Measurements from ENCODE around the gene ZNF462. TPM values are rescaled to one million over a fixed set of nuclear protein-coding genes. Genes with fewer than 3 reads are reported as not detected.

The ZNF462 gene
- total RNA-seq, 1 experiment from 2014 or later, result 164 TPM

DNA sequence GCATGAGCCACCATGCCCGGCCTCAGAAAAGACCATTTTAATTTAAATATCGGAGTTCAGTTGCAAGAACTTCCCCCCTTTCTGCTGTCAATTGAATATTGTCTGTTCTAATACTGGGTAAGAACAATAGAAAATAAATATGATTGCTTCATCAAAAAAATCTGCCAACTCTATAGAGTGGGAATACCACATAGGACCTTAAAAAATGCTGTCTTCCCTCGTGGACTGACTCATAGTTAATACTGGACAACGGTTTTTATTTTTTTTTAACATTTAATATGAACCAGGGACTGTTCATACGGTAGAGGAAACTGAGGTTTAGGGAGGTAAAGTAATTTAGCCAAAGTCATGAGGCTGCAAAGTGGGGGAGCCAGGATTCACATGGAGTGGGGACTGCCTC is 9.7 kb downstream of the ZNF462 start:
- Histone ChIP-seq H3K27me3 (ENCODE audit: insufficient read depth, low read length) (no peaks in the 10 kb centered on the region), H2BK15ac (ENCODE audit: low read depth, low read length) (no peak overlapping the region), H3K4me2 (ENCODE audit: insufficient read depth, insufficient read length, low read length) (no peak overlapping the region), H4K91ac (ENCODE audit: insufficient read length, low read depth, low read length) (no peak overlapping the region), H2BK20ac (ENCODE audit: low read depth, low read length, poor library complexity, severe bottlenecking) (no peak overlapping the region), H3K79me2 (ENCODE audit: insufficient read depth, low read length) (peaks cover 74% of the 10 kb centered on the region; the same call in 1 of the 2 replicates), H3K23ac (ENCODE audit: insufficient read length, low read depth, low read length) (no peak overlapping the region), H2AK5ac (ENCODE audit: insufficient read length, low read length) (no peak overlapping the region), H3K9ac (ENCODE audit: extremely low read depth, insufficient read length, low read length) (no peak overlapping the region), H3K4me1 (ENCODE audit: insufficient read depth, low read length) (peaks cover 40% of the 10 kb centered on the region), H3T11ph (ENCODE audit: low read length) (no peak overlapping the region), H3K27ac (ENCODE audit: insufficient read length, low read depth, low read length) (no peak overlapping the region), H2BK12ac (ENCODE audit: insufficient read length, low read depth, low read length) (no peak overlapping the region), H3K18ac (ENCODE audit: insufficient read length, low read depth, low read length) (no peak overlapping the region), H3K56ac (ENCODE audit: insufficient read length, low read depth, low read length) (no peak overlapping the region), H4K20me1 (ENCODE audit: control insufficient read depth, insufficient read depth, insufficient read length) (no peaks in the 10 kb centered on the region), H2AFZ (ENCODE audit: low read length) (no peak overlapping the region), H4K5ac (ENCODE audit: insufficient read length, low read depth, low read length) (no peak overlapping the region), H3K79me1 (ENCODE audit: insufficient read depth, low read depth, low read length, poor library complexity, severe bottlenecking) (no peaks in the 10 kb centered on the region), H3K23me2 (ENCODE audit: insufficient read length, low read depth, low read length, poor library complexity, severe bottlenecking) (no peaks in the 10 kb centered on the region), H2BK120ac (ENCODE audit: low read depth, low read length, poor library complexity, severe bottlenecking) (no peak overlapping the region), H2BK5ac (ENCODE audit: insufficient read length, low read length) (no peak overlapping the region), H3K9me3 (ENCODE audit: control insufficient read depth, low read depth, low read length) (no peaks in the 10 kb centered on the region), H4K8ac (replicated peaks; ENCODE audit: insufficient read length, low read depth, low read length) (no peak overlapping the region), H3K14ac (ENCODE audit: insufficient read depth, low read length) (no peak overlapping the region), H3K4ac (ENCODE audit: low read depth, low read length) (no peak overlapping the region)
- H3K36me3 Mint-ChIP-seq (ENCODE audit: insufficient read depth in 1 of 3, low read depth in 3 of 3), result peaks cover 3 to 27% (median 15%) of the 10 kb centered on the region in 3 experiments; a peak in 6 of 7 replicates
- DNase-seq, result no peak
- no CpG with 5 or more reads among the region's 5 CpGs for WGBS (ENCODE audit: extremely low coverage, insufficient read length, low lambda C conversion rate)
- H3K27ac Mint-ChIP-seq, result peak overlapping the region in 1 of 3 experiments; percentile 18; a peak in 1 of 7 replicates
- peaks cover 94 to 97% of the 10 kb centered on the region in 2 experiments for H3K4me1 Mint-ChIP-seq
- no peak overlapping the region for H3K4me3 Mint-ChIP-seq
- TF ChIP-seq, protein P1, sequence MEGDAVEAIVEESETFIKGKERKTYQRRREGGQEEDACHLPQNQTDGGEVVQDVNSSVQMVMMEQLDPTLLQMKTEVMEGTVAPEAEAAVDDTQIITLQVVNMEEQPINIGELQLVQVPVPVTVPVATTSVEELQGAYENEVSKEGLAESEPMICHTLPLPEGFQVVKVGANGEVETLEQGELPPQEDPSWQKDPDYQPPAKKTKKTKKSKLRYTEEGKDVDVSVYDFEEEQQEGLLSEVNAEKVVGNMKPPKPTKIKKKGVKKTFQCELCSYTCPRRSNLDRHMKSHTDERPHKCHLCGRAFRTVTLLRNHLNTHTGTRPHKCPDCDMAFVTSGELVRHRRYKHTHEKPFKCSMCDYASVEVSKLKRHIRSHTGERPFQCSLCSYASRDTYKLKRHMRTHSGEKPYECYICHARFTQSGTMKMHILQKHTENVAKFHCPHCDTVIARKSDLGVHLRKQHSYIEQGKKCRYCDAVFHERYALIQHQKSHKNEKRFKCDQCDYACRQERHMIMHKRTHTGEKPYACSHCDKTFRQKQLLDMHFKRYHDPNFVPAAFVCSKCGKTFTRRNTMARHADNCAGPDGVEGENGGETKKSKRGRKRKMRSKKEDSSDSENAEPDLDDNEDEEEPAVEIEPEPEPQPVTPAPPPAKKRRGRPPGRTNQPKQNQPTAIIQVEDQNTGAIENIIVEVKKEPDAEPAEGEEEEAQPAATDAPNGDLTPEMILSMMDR (conservative IDR thresholded peaks at IDR 0.05), result no peak
- H3K9me3 Mint-ChIP-seq, result no peaks in the 10 kb centered on the region
- no peaks in the 10 kb centered on the region for H3K27me3 Mint-ChIP-seq (ENCODE audit: low read depth)
